ENCODE data around the gene UHRF2.
"Not testable (repeated sequence)": the region's sequence is repeated elsewhere in the genome, so short reads cannot be mapped to it uniquely, and the experiment has no call there.

UHRF2 gene, protein sequence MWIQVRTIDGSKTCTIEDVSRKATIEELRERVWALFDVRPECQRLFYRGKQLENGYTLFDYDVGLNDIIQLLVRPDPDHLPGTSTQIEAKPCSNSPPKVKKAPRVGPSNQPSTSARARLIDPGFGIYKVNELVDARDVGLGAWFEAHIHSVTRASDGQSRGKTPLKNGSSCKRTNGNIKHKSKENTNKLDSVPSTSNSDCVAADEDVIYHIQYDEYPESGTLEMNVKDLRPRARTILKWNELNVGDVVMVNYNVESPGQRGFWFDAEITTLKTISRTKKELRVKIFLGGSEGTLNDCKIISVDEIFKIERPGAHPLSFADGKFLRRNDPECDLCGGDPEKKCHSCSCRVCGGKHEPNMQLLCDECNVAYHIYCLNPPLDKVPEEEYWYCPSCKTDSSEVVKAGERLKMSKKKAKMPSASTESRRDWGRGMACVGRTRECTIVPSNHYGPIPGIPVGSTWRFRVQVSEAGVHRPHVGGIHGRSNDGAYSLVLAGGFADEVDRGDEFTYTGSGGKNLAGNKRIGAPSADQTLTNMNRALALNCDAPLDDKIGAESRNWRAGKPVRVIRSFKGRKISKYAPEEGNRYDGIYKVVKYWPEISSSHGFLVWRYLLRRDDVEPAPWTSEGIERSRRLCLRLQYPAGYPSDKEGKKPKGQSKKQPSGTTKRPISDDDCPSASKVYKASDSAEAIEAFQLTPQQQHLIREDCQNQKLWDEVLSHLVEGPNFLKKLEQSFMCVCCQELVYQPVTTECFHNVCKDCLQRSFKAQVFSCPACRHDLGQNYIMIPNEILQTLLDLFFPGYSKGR

GRCh38 chr9:6412487-6413364, at the start of gene UHRF2:
Gene UHRF2 (plus strand): TSS chr9:6413199. CDS start chr9:6413491, 292 bp downstream.
- DNase-seq (ENCODE audit: low read depth), result peak; percentile 95

DNA sequence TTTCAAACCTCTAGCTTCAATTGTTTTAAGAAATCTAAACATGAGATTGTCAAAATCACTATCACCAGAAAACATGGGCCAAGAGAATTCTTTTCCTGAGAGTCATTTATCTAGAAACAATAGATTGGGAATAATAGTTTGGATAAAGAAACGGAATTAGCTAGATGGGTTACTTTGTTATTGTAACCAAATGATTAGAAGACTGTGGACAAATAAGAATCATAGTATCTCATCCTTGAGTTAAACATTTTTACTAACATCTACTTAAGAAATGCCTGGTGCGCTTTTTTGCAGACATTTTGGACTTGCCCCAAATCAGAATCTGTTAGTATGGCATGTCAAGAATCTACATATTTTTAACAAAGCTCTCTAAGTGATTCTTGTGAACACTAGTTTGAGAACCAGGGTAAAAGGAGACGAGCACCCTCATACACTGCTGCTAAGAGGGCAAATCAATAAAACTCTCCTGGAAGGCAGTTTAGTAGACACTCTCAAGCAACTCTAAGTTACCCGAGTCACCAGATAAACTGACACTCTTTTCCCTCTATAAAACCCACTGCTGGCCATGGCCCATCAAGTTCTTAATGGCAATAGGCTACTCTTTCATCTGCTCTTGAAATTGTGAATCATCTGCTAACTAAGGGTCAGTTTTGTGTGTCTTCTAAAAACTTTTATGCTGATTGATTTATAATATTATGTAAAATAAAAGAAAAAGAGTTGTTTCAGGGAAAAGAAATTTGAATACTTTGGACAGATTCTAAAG, 45.7 kb upstream of the UHRF2 start:
- DNase-seq (ENCODE audit: low read depth), result no peak

GRCh38 chr9:6368831-6369230, 44.2 kb upstream of the UHRF2 start:
- no peak for DNase-seq (ENCODE audit: low read depth)

DNA sequence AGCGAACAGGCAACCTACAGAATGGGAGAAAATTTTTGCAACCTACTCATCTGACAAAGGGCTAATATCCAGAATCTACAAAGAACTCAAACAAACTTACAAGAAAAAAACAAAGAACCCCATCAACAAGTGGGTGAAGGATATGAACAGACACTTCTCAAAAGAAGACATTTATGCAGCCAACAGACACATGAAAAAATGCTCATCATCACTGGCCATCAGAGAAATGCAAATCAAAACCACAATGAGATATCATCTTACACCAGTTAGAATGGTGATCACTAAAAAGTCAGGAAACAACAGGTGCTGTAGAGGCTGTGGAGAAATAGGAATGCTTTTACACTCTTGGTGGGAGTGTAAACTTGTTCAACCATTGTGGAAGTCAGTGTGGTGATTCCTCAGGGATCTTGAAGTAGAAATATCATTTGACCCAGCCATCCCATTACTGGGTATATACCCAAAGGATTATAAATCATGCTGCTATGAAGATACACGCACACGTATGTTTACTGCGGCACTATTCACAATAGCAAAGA, 31.5 kb upstream of the UHRF2 start:
- DNase-seq (ENCODE audit: low read depth), result not testable (repeated sequence)

DNA sequence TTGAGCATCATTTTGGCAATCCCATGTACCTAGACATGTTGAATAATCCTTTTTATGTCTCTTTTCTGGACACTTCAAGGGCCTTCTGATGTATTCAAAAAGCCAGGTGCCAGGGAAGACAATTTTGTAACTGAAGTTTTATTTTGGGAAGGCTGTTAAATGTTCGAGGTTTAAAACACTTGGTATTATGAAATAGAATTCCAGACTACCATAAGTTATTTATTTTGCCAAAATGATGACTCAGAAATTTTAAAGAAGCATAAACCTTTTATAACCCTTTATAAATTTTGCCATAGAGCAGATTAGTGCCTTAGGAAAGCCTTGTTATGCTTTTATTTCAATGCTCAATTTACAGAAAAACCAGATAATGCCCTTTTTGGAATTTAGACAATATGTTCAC, 30.3 kb upstream of the UHRF2 start:
- peak; percentile 30 for DNase-seq (ENCODE audit: low read depth)

- DNase-seq (ENCODE audit: low read depth), result peak; percentile 76
These were observed 29.3 kb upstream of the UHRF2 start for GRCh38 chr9:6383551-6384225.

DNA sequence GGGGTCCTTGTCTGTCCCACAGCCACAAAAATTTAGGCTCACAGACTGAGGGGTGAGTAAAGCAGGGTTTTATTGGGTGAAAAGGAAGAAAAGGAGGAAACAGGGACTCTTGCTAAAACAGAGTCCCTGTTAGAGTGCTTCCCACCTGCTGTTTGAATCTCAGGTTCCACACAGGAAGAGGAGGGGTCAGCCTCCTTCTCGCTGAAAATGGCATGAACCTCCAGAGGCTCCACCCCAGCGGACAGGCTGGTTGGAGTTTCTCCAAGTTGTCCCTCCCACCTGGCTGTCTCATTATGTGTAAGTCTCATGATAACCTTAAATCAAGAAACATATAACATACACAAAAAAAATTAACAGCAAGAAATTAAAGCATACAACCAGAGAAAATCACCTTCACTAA, 28.3 kb upstream of the UHRF2 start:
- DNase-seq (ENCODE audit: low read depth), result no peak

GRCh38 chr9:6399071-6399470, 13.9 kb upstream of the UHRF2 start:
- no peak for DNase-seq (ENCODE audit: low read depth)

DNA sequence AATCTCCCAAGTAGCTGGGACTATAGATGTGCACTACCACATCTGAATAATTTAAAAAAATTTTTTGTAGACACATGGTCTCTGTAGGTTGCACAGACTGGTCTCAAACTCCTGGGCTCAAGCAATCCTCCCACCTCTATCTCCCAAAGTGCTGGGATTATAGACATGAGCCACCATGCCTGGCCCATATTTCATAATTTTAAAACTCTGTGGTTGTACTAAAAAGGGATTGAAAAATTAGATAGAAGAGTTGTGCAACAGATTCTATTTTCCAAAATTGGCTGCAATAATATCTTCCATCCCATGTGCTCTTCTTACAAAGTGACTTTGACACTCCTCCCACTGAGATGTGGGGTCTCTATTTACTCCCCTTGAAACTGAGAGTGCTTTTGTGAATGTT, 7.6 kb upstream of the UHRF2 start:
- DNase-seq (ENCODE audit: low read depth), result peak; percentile 39

DNA sequence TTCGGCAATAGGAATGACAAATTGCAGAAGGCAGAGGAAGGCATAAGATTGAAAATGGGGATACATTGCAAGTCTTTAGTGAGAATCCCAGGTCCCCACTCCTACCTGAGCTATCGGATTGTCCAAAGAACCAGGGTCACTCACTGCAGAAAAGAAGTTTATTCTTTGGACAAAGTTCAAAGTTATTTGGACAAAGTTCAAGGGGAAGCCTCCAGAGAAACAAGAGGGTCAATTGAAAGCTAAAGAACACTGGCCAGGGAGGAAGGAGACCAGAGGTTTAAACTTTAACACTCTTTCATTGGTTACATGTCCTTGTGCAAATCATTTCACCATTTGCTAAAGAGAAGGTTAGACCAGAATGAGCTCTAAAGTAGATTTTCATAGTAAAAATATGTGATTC, 5.2 kb upstream of the UHRF2 start:
- no peak for DNase-seq (ENCODE audit: low read depth)

GRCh38 chr9:6408320-6408719, 4.7 kb upstream of the UHRF2 start:
- DNase-seq (ENCODE audit: low read depth), result no peak

DNA sequence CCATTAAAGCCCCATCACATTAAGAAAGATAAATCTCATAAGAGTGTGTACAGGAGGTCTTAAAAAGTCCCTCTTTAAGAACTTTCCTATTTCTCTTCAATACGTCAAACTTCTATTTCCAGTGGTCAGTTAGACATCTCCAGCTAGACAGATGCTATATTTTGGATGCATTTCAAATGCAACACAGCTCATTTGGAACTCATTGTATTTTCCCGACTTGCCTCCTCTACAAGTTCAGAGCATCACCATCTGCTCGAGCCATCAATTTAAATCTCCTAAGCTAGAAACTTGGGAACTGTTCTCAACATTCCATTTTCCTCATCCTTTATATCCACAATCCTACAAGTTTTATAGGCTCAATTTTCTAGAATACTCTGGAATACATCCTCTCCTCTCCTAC, 3.2 kb upstream of the UHRF2 start:
- DNase-seq (ENCODE audit: low read depth), result no peak

DNA sequence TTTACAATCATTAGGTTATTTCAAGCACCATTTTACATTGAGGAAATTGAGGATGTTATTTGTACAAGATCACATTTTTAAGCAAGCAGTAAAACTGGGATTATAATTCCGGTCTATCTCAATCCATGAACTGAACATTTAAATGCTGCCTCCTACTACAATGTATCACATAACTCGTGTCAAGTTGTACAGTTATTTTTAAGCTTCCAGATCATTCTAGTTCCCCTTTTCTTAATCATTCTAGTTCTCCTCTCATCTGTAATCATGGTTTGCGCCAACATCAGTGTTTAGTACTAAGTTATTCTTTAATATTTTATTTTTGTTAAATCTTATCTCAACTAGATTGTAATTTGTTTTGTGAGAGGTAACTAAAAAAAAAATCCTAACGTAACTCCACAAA, 2.4 kb upstream of the UHRF2 start:
- DNase-seq (ENCODE audit: low read depth), result no peak

DNA sequence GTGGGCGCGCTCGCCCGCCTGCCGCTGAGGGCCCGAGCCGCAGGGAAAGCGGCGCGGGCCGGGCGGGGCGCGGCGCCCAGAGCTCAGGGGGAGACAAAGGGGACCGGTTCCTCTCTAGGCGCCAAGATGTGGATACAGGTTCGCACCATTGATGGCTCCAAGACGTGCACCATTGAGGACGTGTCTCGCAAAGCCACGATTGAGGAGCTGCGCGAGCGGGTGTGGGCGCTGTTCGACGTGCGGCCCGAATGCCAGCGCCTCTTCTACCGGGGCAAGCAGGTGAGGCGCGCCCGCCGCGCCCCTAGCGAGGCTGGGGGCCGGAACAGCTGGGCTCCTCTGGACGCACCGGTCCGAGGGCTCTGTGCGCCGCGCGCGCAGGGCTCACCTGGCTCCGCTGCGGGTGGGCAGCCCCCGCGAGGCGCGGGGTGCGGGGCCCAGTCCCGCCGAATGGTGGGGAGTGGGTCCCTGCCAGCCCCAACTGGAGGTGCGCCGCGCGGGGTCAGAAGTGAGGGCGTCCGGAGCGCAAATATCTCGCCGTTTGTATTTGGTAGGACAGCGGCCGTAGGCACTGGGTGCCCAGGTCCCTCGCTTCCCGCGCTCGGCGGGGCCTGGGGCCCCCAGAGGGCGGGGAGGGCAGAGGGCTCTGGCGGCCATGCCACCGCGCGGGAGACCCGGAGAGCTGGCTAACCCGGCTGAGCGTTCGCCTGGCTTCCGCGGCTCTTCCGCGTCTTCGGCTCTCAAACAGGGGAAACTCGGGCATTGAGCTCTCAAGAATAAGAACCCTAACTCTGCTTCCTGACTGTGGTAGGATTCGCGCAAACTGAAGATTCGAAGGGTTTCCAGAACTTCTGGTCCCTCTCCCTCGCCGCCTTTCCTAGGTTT, 607 bp downstream of the UHRF2 start:
- no peak for DNase-seq (ENCODE audit: low read depth)

- peak; percentile 75 for DNase-seq (ENCODE audit: low read depth)
These were observed 1.2 kb downstream of the UHRF2 start for GRCh38 chr9:6414247-6414641.

DNA sequence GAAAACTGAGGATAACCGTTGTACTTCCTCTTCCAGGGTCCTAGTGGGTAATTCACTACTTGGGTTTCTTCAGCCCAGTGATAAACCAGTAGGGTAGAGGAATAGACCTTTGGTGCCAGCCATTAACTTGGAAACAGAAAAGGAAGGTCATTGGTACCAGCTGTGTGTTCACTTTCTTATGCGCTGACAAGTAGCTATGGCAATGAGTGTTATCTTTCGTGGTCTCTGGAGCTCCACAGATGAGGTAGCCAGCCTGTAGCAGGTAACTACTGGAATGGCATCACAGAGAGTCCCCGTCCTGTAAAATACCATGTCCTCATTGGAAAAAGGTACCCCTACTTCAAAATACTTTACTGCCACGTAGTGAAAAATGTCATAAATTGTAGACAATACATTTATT, 2.3 kb downstream of the UHRF2 start:
- DNase-seq (ENCODE audit: low read depth), result no peak

- DNase-seq (ENCODE audit: low read depth), result peak; percentile 66
These were observed 4.2 kb downstream of the UHRF2 start for GRCh38 chr9:6417186-6417585.

DNA sequence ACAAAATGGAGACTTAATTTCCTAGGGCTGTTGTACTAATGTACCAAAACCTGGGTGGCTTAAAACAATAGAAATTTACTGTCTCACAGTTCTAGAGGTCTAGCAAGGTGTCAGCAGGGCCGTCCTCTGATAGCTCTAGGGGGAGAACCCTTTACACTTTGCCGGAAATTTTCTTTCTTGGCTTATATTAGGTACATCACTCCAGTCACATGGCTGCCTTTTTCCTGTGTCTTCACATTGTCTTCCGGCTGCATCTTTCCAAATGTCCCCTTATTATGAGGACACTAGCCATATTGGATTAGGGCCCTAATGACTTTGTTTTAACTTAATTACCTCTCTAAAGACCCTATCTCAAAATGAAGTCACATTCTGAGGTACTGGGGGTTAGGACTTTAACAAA, 5.8 kb downstream of the UHRF2 start:
- no peak for DNase-seq (ENCODE audit: low read depth)

DNA sequence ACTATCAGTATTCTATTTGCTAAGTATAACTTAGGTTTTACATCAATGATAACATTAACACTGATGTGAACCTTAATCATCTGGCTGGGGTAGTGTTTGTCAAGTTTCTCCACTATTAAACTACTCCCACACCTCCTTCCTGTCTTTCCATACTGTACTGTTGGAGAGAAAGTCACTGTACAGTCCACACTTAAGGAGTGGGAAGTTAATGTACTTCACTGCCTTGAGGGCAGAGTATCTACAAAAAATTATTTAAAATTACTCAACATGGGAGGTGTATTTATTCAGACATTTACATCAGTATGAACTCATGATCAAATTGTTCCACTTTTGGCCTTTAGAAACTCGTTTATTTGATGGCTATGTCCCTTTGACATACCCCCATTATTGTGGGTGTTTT, 11.9 kb downstream of the UHRF2 start:
- DNase-seq (ENCODE audit: low read depth), result no peak

DNA sequence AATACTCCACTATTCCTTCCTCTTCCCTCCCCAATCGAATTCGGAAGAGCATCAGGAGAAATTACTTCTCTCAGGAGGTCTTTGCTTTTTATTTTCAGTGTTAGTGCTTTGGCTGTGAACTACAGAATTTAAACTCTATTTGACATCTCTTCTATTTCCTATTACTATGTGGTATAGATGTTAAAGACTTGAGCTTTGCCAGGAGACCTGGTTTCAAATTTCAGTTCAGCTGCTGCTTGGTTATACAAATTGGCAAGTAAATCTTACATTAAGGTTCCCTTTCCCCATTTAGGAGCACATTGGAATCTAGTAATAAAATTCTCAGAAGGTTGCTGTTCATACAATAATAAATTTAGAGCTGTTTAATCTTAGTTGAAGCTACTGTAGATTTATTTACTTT, 13.1 kb downstream of the UHRF2 start:
- DNase-seq (ENCODE audit: low read depth), result no peak

Data from amniotic epithelial cell (primary cell).